ENCODE measurements around the gene RAP1A.

DNA sequence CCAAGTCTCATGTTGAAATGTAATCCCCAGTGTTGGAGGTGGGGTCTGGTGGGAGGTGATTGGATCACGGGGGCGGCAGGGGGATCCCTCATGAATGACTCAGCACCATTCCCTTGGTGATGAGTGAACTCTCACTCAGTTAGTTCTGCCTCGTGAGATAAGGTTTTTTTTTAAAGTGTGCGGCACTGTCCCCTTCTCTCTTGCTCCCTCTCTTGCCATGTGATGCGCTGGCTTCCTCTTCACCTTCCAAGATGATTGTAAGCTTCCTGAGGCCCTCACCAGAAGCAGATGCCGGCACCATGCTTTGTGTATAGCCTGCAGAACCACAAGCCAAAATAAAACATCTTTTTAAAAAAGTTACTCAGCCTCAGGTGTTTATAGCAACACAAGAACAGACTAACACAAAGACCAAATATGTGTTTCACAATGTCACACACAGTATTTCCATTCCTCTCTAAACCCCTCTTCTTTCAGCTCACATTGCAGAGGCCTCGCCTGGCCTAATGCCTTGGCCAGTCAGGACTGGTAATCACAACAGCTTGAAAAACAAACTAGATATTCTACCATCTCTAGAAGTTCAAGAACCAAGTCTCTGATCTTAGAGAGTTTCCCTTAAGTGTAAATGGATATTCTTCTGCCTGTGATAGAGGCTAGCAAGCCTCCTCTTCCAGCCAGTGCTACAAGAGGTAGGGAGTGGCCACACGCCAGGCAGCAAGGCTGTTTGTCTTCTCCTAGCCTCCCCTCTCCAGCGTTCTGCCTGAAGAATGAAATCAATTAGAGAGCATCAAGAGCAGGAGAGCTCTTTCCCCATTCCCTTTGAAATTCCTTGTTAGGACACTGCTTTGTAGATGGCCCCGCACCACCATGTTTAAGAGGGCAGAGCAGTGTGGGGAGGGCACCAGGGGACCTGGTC, 19.6 kb upstream of the RAP1A start:
- TF ChIP-seq, protein P1, sequence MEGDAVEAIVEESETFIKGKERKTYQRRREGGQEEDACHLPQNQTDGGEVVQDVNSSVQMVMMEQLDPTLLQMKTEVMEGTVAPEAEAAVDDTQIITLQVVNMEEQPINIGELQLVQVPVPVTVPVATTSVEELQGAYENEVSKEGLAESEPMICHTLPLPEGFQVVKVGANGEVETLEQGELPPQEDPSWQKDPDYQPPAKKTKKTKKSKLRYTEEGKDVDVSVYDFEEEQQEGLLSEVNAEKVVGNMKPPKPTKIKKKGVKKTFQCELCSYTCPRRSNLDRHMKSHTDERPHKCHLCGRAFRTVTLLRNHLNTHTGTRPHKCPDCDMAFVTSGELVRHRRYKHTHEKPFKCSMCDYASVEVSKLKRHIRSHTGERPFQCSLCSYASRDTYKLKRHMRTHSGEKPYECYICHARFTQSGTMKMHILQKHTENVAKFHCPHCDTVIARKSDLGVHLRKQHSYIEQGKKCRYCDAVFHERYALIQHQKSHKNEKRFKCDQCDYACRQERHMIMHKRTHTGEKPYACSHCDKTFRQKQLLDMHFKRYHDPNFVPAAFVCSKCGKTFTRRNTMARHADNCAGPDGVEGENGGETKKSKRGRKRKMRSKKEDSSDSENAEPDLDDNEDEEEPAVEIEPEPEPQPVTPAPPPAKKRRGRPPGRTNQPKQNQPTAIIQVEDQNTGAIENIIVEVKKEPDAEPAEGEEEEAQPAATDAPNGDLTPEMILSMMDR (conservative IDR thresholded peaks at IDR 0.05; ENCODE audit: low read length), result no peak
- TF ChIP-seq EZH2phosphoT487 (IDR thresholded peaks at IDR 0.05; ENCODE audit: borderline replicate concordance), result no peak
